Effector memory CD4-positive, alpha-beta T cell (primary cell): ENCODE measurements around the gene DOCK6.

Source experiments
- DNase-seq, 3 donors: peaks; one replicate each; pipeline ENCODE4 v3.0.0-alpha.2; 2020
- H3K27ac ChIP-seq: 2 replicates; pipeline ENCODE4 v1.7.0; 2013; ENCODE audit warnings: mild to moderate bottlenecking, low read length, moderate library complexity; ENCODE audit not compliant: insufficient read depth, poor library complexity, severe bottlenecking
- H3K27me3 ChIP-seq: replicated peaks from 2 replicates; pipeline ENCODE4 v1.7.0; 2013; ENCODE audit warnings: mild to moderate bottlenecking, low read length; ENCODE audit not compliant: insufficient read depth, control insufficient read depth, poor library complexity, severe bottlenecking
- H3K36me3 ChIP-seq: 2 replicates; pipeline ENCODE4 v1.7.0; 2013; ENCODE audit warnings: mild to moderate bottlenecking, low read length, moderate library complexity; ENCODE audit not compliant: control insufficient read depth, insufficient read depth
- H3K4me1 ChIP-seq: 2 replicates; pipeline ENCODE4 v1.7.0; 2013; ENCODE audit warnings: low read length, mild to moderate bottlenecking; ENCODE audit not compliant: control insufficient read depth, insufficient read depth, poor library complexity, severe bottlenecking
- H3K4me3 ChIP-seq: 2 replicates; pipeline ENCODE4 v1.7.0; 2013; ENCODE audit warnings: low read length, low read depth, mild to moderate bottlenecking; ENCODE audit not compliant: insufficient read depth, poor library complexity, severe bottlenecking
- H3K9me3 ChIP-seq: 2 replicates; pipeline ENCODE4 v1.7.0; 2013; ENCODE audit warnings: mild to moderate bottlenecking, low read length, moderate library complexity; ENCODE audit not compliant: control insufficient read depth

The DOCK6 gene

GRCh38 chr19:11227195-11227886 is 35.0 kb downstream of the DOCK6 start:
- no peaks in the 10 kb centered on the region for H3K9me3 ChIP-seq

GRCh38 chr19:11226716-11227166 is 35.6 kb downstream of the DOCK6 start:
- Histone ChIP-seq H3K36me3 (no peaks in the 10 kb centered on the region), H3K9me3 (no peaks in the 10 kb centered on the region), H3K4me1 (no peaks in the 10 kb centered on the region), H3K27me3 (no peaks in the 10 kb centered on the region), H3K4me3 (no peak overlapping the region), H3K27ac (no peak overlapping the region)
- no peak for DNase-seq

More at GRCh38 chr19:11227195-11227886, 35.0 kb downstream of the DOCK6 start:
- no peak for DNase-seq
- H3K4me3 ChIP-seq = no peak overlapping the region
- no peaks in the 10 kb centered on the region for H3K27me3 ChIP-seq
- H3K27ac ChIP-seq = no peak overlapping the region
- no peaks in the 10 kb centered on the region for H3K36me3 ChIP-seq
- H3K4me1 ChIP-seq = no peaks in the 10 kb centered on the region

- Histone ChIP-seq H3K27ac (no peak overlapping the region), H3K4me3 (no peak overlapping the region), H3K36me3 (no peaks in the 10 kb centered on the region), H3K4me1 (no peaks in the 10 kb centered on the region), H3K27me3 (no peaks in the 10 kb centered on the region), H3K9me3 (no peaks in the 10 kb centered on the region)
- DNase-seq = no peak
Observed at GRCh38 chr19:11225815-11226214, 36.5 kb downstream of the DOCK6 start.

DNA sequence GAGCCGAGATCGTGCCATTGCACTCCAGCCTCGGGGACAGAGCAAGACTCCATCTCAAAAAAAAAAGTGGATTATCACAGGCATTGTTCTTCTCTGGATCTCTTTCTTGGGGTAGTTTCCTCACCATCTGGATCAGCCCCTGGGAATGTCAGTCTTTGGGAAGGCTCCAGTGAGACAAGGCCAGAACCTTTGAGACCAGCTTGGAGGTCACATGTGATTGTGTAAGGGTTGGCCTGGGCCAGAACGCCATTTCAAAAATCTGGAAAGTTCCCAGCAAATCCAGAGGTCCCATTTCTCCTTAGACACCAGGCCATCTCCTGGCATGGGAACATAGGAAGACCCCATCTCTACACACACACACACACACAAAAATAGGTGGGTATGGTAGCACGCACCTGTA is 37.2 kb downstream of the DOCK6 start:
- Histone ChIP-seq H3K27me3 (no peaks in the 10 kb centered on the region), H3K27ac (no peak overlapping the region), H3K36me3 (no peaks in the 10 kb centered on the region)

DNA sequence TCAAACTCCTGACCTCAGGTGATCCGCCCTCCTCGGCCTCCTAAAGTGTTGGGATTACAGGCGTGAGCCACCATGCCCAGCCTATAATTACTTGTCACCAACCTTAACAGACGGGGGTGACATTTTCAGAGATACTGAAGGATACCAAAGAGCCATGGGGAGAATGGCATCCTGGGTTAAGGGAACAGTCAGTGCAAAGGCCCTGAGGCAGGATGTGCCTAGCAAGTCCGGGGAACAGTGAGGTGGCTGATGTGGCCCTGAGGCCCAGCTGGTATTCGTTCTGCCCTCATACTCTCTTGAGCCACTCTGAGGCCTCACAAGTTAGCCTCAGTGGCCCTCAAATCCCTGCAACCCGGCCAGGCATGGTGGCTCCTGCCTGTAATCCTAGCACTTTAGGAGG is 37.9 kb downstream of the DOCK6 start:
- Histone ChIP-seq H3K9me3 (no peaks in the 10 kb centered on the region), H3K4me3 (no peak overlapping the region), H3K36me3 (no peaks in the 10 kb centered on the region), H3K27me3 (no peaks in the 10 kb centered on the region), H3K4me1 (no peaks in the 10 kb centered on the region), H3K27ac (no peak overlapping the region)
- no peak for DNase-seq

More for the DNA sequence above, 37.2 kb downstream of the DOCK6 start:
- Histone ChIP-seq H3K4me3 (no peak overlapping the region), H3K4me1 (no peaks in the 10 kb centered on the region), H3K9me3 (no peaks in the 10 kb centered on the region)
- DNase-seq = no peak

DNA sequence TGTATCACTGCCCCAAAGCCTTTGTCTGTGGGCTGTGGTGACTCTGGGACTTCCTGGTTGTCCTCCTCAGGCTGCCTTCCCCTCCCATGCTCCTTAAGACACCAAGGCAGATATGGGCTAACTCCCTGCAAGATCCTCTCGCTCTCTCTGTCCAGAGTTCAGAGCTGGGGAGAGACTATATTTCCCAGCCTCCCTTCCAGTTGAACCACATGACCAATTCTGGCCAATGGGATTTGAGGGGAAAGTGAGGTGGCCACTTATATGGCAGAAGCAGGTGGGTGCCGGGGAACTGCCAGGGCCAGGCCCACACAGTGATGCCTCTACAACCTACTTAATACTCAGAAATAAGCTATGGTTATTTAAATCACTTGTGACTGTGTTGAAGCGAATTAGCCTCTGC is 39.1 kb downstream of the DOCK6 start:
- Histone ChIP-seq H3K4me3 (no peak overlapping the region), H3K9me3 (no peaks in the 10 kb centered on the region), H3K27me3 (no peaks in the 10 kb centered on the region), H3K27ac (no peak overlapping the region), H3K4me1 (no peaks in the 10 kb centered on the region), H3K36me3 (no peaks in the 10 kb centered on the region)
- no peak for DNase-seq

DNA sequence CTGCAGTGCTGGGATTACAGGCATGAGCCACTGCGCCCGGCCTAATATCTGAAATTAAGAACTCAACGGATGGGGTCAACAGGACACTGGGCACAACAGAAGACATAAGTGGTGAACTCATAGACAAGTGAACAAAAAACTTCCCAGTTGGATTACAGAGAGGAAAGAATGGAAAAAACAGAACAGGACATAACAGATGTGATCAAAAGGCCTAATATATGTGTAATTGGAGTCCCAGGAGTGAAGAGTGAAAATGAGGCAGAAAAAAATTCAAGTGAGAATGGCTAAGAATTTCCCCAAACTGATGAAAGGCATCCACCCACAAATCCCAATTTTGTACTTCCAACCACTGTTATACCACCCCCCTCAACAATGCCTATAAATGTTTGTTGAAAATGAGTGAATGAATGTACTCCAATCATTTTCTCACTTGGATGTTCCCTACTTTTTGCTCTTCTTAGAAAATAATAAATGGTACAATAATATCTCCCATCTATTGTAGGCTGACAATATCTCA is 41.2 kb downstream of the DOCK6 start:
- Histone ChIP-seq H3K27ac (no peak overlapping the region), H3K4me3 (no peak overlapping the region), H3K36me3 (no peaks in the 10 kb centered on the region), H3K4me1 (no peaks in the 10 kb centered on the region), H3K27me3 (no peaks in the 10 kb centered on the region), H3K9me3 (no peaks in the 10 kb centered on the region)
- no peak for DNase-seq

DNA sequence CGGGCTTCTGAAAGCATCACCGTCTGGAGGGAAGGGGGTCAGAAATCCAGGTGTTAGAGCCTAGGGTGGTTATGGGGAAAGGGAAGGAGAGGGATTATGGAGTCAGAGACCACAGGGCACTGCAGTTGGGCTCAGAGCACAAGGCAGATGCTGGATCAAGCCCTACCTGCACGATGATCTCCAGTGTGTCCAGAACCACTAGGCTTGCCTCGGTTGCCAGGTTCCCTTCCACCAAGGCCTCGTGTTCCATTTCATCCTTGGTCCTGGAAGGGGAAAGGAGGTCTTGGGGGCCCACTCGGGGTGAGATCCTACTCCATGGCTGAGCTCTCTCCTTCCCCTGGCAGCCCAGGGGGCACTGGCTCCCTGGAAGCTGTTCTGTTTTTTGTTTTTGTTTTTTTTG is 47.9 kb downstream of the DOCK6 start:
- no peak for DNase-seq
- Histone ChIP-seq H3K27ac (no peak overlapping the region), H3K36me3 (no peaks in the 10 kb centered on the region), H3K27me3 (no peaks in the 10 kb centered on the region), H3K9me3 (no peaks in the 10 kb centered on the region), H3K4me3 (no peak overlapping the region), H3K4me1 (no peaks in the 10 kb centered on the region)

DNA sequence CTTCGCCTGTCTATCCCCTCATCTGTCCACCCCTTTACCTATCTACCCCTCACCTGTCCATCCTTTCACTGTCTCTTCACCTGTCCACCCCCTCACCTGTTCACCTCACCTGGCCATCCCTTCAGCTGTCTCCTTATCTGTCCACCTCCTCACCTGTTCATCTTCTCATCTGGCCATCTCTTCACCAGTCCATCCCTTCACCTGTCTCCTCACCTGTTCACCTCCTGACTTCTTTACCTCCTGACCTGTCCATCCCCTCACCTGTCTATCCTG is 51.7 kb downstream of the DOCK6 start:
- no peak overlapping the region for H3K27ac ChIP-seq
- no peak for DNase-seq
- H3K4me1 ChIP-seq = no peaks in the 10 kb centered on the region
- H3K9me3 ChIP-seq = no peaks in the 10 kb centered on the region
- H3K36me3 ChIP-seq = no peaks in the 10 kb centered on the region
- H3K4me3 ChIP-seq = no peak overlapping the region
- no peaks in the 10 kb centered on the region for H3K27me3 ChIP-seq

- H3K27me3 ChIP-seq = no peaks in the 10 kb centered on the region
- no peaks in the 10 kb centered on the region for H3K4me1 ChIP-seq
- no peaks in the 10 kb centered on the region for H3K9me3 ChIP-seq
- no peak for DNase-seq
- H3K4me3 ChIP-seq = no peak overlapping the region
- no peak overlapping the region for H3K27ac ChIP-seq
- no peaks in the 10 kb centered on the region for H3K36me3 ChIP-seq
Observed at GRCh38 chr19:11209839-11210655, 52.3 kb downstream of the DOCK6 start.
